ENCODE results near the gene EIF4G3.
A peak's percentile ranks its signal among the peaks of the same experiment; 100 is the strongest.

The EIF4G3 gene

GRCh38 chr1:21106238-21106637 is 70.5 kb downstream of the EIF4G3 start:
- no peaks in the 10 kb centered on the region for H3K27me3 ChIP-seq
- intact Hi-C loops (cut with DNase I; ENCODE audit: low total_unique reads), result no loop called here
- DNase-seq, result no peak
- no peak overlapping the region for H3K4me3 ChIP-seq
- no peaks in the 10 kb centered on the region for H3K9me3 ChIP-seq
- no peaks in the 10 kb centered on the region for H3K4me1 ChIP-seq
- H3K27ac ChIP-seq, result no peak overlapping the region
- peaks cover 0 to 9% (median 0%) of the 10 kb centered on the region in 3 donors for H3K36me3 ChIP-seq
- no peak for TF ChIP-seq CTCF (IDR thresholded peaks at IDR 0.05)

- no peak for TF ChIP-seq CTCF (IDR thresholded peaks at IDR 0.05)
- no peak overlapping the region for H3K27ac ChIP-seq
- H3K27me3 ChIP-seq, result no peaks in the 10 kb centered on the region
- DNase-seq, result no peak
- no peak overlapping the region for H3K4me3 ChIP-seq
- intact Hi-C loops (cut with DNase I; ENCODE audit: low total_unique reads), result no loop called here
- H3K36me3 ChIP-seq, result peaks cover 0 to 9% (median 0%) of the 10 kb centered on the region in 3 donors
- H3K4me1 ChIP-seq, result no peaks in the 10 kb centered on the region
- H3K9me3 ChIP-seq, result no peaks in the 10 kb centered on the region
Observed at GRCh38 chr1:21105807-21106206, 70.9 kb downstream of the EIF4G3 start.

- Histone ChIP-seq H3K9me3 (no peaks in the 10 kb centered on the region), H3K4me1 (no peaks in the 10 kb centered on the region), H3K27me3 (no peaks in the 10 kb centered on the region), H3K27ac (no peak overlapping the region), H3K4me3 (no peak overlapping the region), H3K36me3 (peaks cover 0 to 9% (median 0%) of the 10 kb centered on the region in 3 donors)
- no peak for DNase-seq
- no peak for TF ChIP-seq CTCF (IDR thresholded peaks at IDR 0.05)
- intact Hi-C loops (cut with DNase I; ENCODE audit: low total_unique reads), result no loop called here
Observed at GRCh38 chr1:21104683-21105082, 72.0 kb downstream of the EIF4G3 start.

GRCh38 chr1:21100481-21100921 is 76.2 kb downstream of the EIF4G3 start:
- no peaks in the 10 kb centered on the region for H3K9me3 ChIP-seq
- TF ChIP-seq CTCF (IDR thresholded peaks at IDR 0.05), result no peak
- intact Hi-C loops (cut with DNase I; ENCODE audit: low total_unique reads), result no loop called here
- no peaks in the 10 kb centered on the region for H3K27me3 ChIP-seq
- DNase-seq, result peak in 1 of 2 donors; percentile 33
- no peaks in the 10 kb centered on the region for H3K4me1 ChIP-seq
- no peak overlapping the region for H3K27ac ChIP-seq
- no peak overlapping the region for H3K4me3 ChIP-seq
- peaks cover 0 to 9% (median 0%) of the 10 kb centered on the region in 3 donors for H3K36me3 ChIP-seq

- TF ChIP-seq CTCF (IDR thresholded peaks at IDR 0.05), result no peak
- intact Hi-C loops (cut with DNase I; ENCODE audit: low total_unique reads), result no loop called here
Observed at GRCh38 chr1:21099869-21100131, 76.9 kb downstream of the EIF4G3 start.

More at GRCh38 chr1:21099869-21100131, 76.9 kb downstream of the EIF4G3 start:
- no peaks in the 10 kb centered on the region for H3K27me3 ChIP-seq
- DNase-seq, result no peak
- H3K4me1 ChIP-seq, result no peaks in the 10 kb centered on the region
- H3K4me3 ChIP-seq, result no peak overlapping the region
- H3K36me3 ChIP-seq, result peaks cover 0 to 4% (median 0%) of the 10 kb centered on the region in 3 donors
- no peaks in the 10 kb centered on the region for H3K9me3 ChIP-seq
- H3K27ac ChIP-seq, result no peak overlapping the region

All from tibial artery (tissue), 4 donors.